Neuronal stem cell (in vitro differentiated cells): Measurements from ENCODE around the gene ISG15.
A peak's percentile ranks its signal among the peaks of the same experiment; 100 is the strongest.
"Not testable (repeated sequence)": the region's sequence is repeated elsewhere in the genome, so short reads cannot be mapped to it uniquely, and the experiment has no call there.

Source experiments
- DNase-seq: peaks from one replicate; pipeline ENCODE4 v3.0.0-alpha.2; 2013; ENCODE audit warnings: low spot score
- H2AFZ ChIP-seq: one replicate; pipeline ENCODE4 v1.6.1; 2013; ENCODE audit warnings: mild to moderate bottlenecking, low read length, inconsistent platforms
- H2AK5ac ChIP-seq: 2 replicates; pipeline ENCODE4 v1.6.1; 2013; ENCODE audit warnings: low read depth, mild to moderate bottlenecking, inconsistent platforms, low read length, moderate library complexity, mixed read lengths
- H2BK120ac ChIP-seq: 2 replicates; pipeline ENCODE4 v1.6.1; 2013; ENCODE audit warnings: low read depth, mild to moderate bottlenecking, inconsistent platforms, low read length, moderate library complexity, mixed read lengths
- H2BK12ac ChIP-seq: one replicate; pipeline ENCODE4 v1.6.1; 2013; ENCODE audit warnings: low read length, inconsistent platforms
- H2BK15ac ChIP-seq: 2 replicates; pipeline ENCODE4 v1.6.1; 2013; ENCODE audit warnings: mild to moderate bottlenecking, low read length, inconsistent platforms, mixed read lengths
- H2BK5ac ChIP-seq: one replicate; pipeline ENCODE4 v1.6.1; 2013; ENCODE audit warnings: inconsistent platforms, mild to moderate bottlenecking, low read length, moderate library complexity
- H3K14ac ChIP-seq: one replicate; pipeline ENCODE4 v1.6.1; 2013; ENCODE audit warnings: low read length, inconsistent platforms
- H3K18ac ChIP-seq: 2 replicates; pipeline ENCODE4 v1.6.1; 2013; ENCODE audit warnings: low read length, inconsistent platforms
- H3K23ac ChIP-seq: 2 replicates; pipeline ENCODE4 v1.6.1; 2013; ENCODE audit warnings: low read depth, mild to moderate bottlenecking, mixed read lengths, low read length, inconsistent platforms; ENCODE audit not compliant: poor library complexity
- H3K27ac ChIP-seq: replicated peaks from 3 replicates; pipeline ENCODE4 v1.5.1; 2013; ENCODE audit warnings: low read length, inconsistent platforms
- H3K27me3 ChIP-seq, 3 experiments: 2 replicates each; pipeline ENCODE4 v1.6.1; 2013; ENCODE audit warnings: low read length in 3 of 3, mild to moderate bottlenecking in 2 of 3, inconsistent platforms in 1 of 3, low read depth in 1 of 3, mixed read lengths in 1 of 3, moderate library complexity in 1 of 3; ENCODE audit not compliant: control insufficient read depth in 3 of 3, insufficient read depth in 3 of 3
- H3K36me3 ChIP-seq, 2 donors: replicated peaks in 1 of 2; 2 replicates each; pipeline ENCODE4 v1.6.1; 2013; ENCODE audit warnings: low read length in 2 of 2; ENCODE audit not compliant: control insufficient read depth in 2 of 2, insufficient read depth in 2 of 2
- H3K4ac ChIP-seq: 2 replicates; pipeline ENCODE4 v1.6.1; 2013; ENCODE audit warnings: inconsistent platforms, mild to moderate bottlenecking, low read length, moderate library complexity
- H3K4me1 ChIP-seq, 2 donors: 1 replicate in 1 of 2; 2 replicates in 1 of 2; pipeline ENCODE4 v1.6.1; 2013; ENCODE audit warnings: low read length in 2 of 2, low read depth in 1 of 2; ENCODE audit not compliant: control insufficient read depth in 2 of 2, insufficient read depth in 1 of 2
- H3K4me2 ChIP-seq: one replicate; pipeline ENCODE4 v1.6.1; 2013; ENCODE audit warnings: mild to moderate bottlenecking, low read length, inconsistent platforms; ENCODE audit not compliant: insufficient read depth, poor library complexity, severe bottlenecking
- H3K4me3 ChIP-seq, 2 donors: 2 replicates each; pipeline ENCODE4 v1.5.1; 2013; ENCODE audit warnings: low read length in 2 of 2, mild to moderate bottlenecking in 2 of 2, inconsistent platforms in 1 of 2, moderate library complexity in 1 of 2
- H3K79me1 ChIP-seq: one replicate; pipeline ENCODE4 v1.6.1; 2013; ENCODE audit warnings: low read depth, mild to moderate bottlenecking, inconsistent platforms, low read length, moderate library complexity
- H3K9ac ChIP-seq: one replicate; pipeline ENCODE4 v1.6.1; 2013; ENCODE audit warnings: mild to moderate bottlenecking, low read depth, low read length, inconsistent platforms; ENCODE audit not compliant: poor library complexity
- H3K9me3 ChIP-seq, 2 donors: replicated peaks in 1 of 2; 2 replicates each; pipeline versions ENCODE3 to v1.6.1; 2013; ENCODE audit warnings: low read length in 2 of 2, mild to moderate bottlenecking in 2 of 2, inconsistent platforms in 1 of 2, low read depth in 1 of 2, mixed read lengths in 1 of 2, moderate library complexity in 1 of 2; ENCODE audit not compliant: control insufficient read depth in 2 of 2, insufficient read depth in 1 of 2
- H4K8ac ChIP-seq: one replicate; pipeline ENCODE4 v1.6.1; 2013; ENCODE audit warnings: low read depth, mild to moderate bottlenecking, inconsistent platforms, low read length, moderate library complexity
- H4K91ac ChIP-seq: one replicate; pipeline ENCODE4 v1.6.1; 2013; ENCODE audit warnings: low read length, low read depth, mild to moderate bottlenecking, inconsistent platforms; ENCODE audit not compliant: poor library complexity
- WGBS, 2 donors: extraction: QIAGEN DNeasy Blood & Tissue Kit; methylation state at CpG; one replicate each; pipeline ENCODE4 v1.1.7; 2013; ENCODE audit warnings: missing lambda C conversion rate in 2 of 2, mixed read lengths in 1 of 2; ENCODE audit not compliant: insufficient read length in 2 of 2, insufficient replicate concordance in 1 of 2; ENCODE audit errors: extremely low coverage in 2 of 2; 5-methylcytosine and 5-hydroxymethylcytosine counted together

Gene ISG15

DNA sequence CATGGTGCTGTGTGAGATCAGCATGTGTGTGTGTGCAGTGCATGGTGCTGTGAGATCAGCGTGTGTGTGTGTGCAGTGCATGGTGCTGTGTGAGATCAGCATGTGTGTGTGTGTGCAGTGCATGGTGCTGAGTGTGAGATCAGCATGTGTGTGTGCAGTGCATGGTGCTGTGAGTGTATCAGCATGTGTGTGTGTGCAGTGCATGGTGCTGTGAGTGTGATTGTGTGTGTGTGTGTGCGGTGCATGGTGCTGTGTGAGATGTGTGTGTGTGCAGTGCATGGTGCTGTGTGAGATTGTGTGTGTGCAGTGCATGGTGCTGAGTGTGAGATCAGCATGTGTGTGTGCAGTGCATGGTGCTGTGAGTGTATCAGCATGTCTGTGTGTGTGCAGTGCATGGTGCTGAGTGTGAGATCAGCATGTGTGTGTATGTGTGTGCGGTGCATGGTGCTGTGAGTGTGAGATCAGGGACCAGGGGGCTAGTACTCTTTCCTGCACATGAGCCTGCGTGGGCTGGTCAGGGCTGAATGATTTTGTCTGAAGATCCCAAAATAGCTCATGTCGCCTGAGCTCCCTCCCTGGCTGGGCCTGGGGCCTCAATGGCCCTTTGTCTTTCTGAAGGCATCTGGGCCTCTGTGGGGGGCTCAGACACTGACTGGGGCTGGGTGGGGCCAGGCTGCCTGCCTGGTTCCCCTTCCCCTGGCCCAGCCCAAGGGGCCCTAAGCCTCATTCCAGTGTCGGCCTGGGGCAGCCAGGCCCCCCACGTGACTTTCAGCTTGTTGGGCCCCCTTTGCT lies 17.8 kb downstream of the ISG15 start:
- H2BK120ac ChIP-seq = peak overlapping the region; percentile 94
- peak overlapping the region; percentile 92 for H4K8ac ChIP-seq
- H3K27me3 ChIP-seq, H2AFZ ChIP-seq, DNase-seq, H3K9me3 ChIP-seq: not testable (repeated sequence)
- H2BK5ac ChIP-seq = peak overlapping the region; percentile 98
- no CpG with 5 or more reads among the region's 7 CpGs for WGBS, 2 donors
- H3K4me3 ChIP-seq = peak overlapping the region in 1 of 2 donors; percentile 69
- peak overlapping the region; percentile 96 for H2BK15ac ChIP-seq
- peak overlapping the region; percentile 94 for H3K18ac ChIP-seq
- H3K36me3 ChIP-seq = peaks cover 17 to 28% of the 10 kb centered on the region in 2 donors
- H3K14ac ChIP-seq = peak overlapping the region; percentile 98
- H3K9ac ChIP-seq = peak overlapping the region; percentile 84
- H3K27ac ChIP-seq = peak overlapping the region; percentile 78
- H3K4me2 ChIP-seq = peak overlapping the region; percentile 37
- peak overlapping the region; percentile 95 for H3K23ac ChIP-seq
- peaks cover 20 to 32% of the 10 kb centered on the region in 2 donors for H3K4me1 ChIP-seq
- peaks cover 35% of the 10 kb centered on the region for H3K79me1 ChIP-seq
- H4K91ac ChIP-seq = peak overlapping the region; percentile 95
- peak overlapping the region; percentile 84 for H3K4ac ChIP-seq
- peak overlapping the region; percentile 99 for H2BK12ac ChIP-seq
- H2AK5ac ChIP-seq = peak overlapping the region; percentile 99

DNA sequence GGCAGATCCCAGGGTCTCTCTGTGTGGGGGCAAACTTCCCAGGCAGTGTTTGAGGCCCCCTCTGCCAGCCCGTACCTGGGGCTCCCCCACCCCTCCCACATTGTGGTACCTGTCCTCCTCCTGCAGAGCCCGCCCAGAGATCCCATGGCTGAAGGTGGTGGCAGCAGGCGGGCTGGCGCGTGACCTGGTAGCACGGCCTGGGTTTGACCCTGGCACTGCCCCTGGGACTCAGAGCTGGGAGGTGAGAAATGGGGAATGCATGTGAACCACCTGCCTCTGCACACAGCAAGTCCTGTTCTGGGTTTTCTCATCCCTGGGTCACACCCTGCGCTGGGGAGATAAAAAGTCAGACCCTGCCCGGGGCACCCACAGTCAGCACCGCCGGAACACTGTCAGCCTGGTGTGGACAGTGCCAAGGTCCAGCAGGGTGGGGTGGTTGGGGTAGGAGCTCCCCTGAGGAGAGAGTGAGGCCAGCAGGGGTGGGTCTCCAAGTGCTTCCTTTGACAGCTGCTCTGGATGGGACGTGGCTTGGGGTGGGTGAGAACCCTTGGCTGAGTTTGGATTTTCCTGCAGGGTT lies 18.4 kb downstream of the ISG15 start:
- peak overlapping the region; percentile 63 for H3K14ac ChIP-seq
- H3K4me3 ChIP-seq = peak overlapping the region in 1 of 2 donors; percentile 14
- no peak overlapping the region for H4K8ac ChIP-seq
- peak overlapping the region; percentile 96 for H2BK15ac ChIP-seq
- H3K4me1 ChIP-seq = peaks cover 20 to 28% of the 10 kb centered on the region in 2 donors
- no peak for DNase-seq
- peak overlapping the region; percentile 37 for H3K4me2 ChIP-seq
- no peak overlapping the region for H4K91ac ChIP-seq
- peak overlapping the region; percentile 74 for H3K27ac ChIP-seq
- peaks cover 21 to 28% of the 10 kb centered on the region in 2 donors for H3K36me3 ChIP-seq
- peaks cover 0 to 1% of the 10 kb centered on the region in 2 donors for H3K9me3 ChIP-seq
- H2AK5ac ChIP-seq = peak overlapping the region; percentile 99
- H3K23ac ChIP-seq = peak overlapping the region; percentile 95
- H3K27me3 ChIP-seq = peaks cover 0 to 5% (median 0%) of the 10 kb centered on the region in 3 experiments
- H3K9ac ChIP-seq = peak overlapping the region; percentile 44
- WGBS, 2 donors = no CpG with 5 or more reads among the region's 11 CpGs
- H2BK5ac ChIP-seq = peak overlapping the region; percentile 98
- peak overlapping the region; percentile 37 for H3K4ac ChIP-seq
- peaks cover 33% of the 10 kb centered on the region for H3K79me1 ChIP-seq
- H2BK12ac ChIP-seq = peak overlapping the region; percentile 73
- no peak overlapping the region for H2AFZ ChIP-seq
- H3K18ac ChIP-seq = peak overlapping the region; percentile 94
- H2BK120ac ChIP-seq = peak overlapping the region; percentile 94

DNA sequence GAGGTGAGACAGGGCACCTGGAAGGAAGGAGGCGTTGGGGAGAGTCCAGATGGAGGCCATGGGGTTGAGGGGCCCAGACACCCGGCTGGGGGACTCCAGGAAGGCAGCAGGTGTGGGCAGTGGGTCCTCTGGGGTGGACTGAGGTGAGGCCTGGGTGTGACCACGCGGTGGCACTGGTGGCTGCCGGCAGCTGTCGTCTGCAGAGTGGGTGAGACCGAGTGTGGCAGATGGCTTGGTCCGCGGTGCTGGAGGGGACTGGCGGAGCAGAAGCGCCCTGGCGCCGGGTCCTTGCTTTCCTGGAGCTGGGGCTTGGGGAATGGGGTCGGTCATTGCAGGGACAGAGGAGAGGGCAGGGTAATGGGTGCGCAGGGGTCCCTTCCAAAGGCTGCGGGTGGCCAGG lies 19.1 kb downstream of the ISG15 start:
- no peak for DNase-seq
- Histone ChIP-seq H3K79me1 (peaks cover 29% of the 10 kb centered on the region), H2BK120ac (peak overlapping the region; percentile 94), H4K8ac (no peak overlapping the region), H3K4me3 (no peak overlapping the region), H3K23ac (peak overlapping the region; percentile 80), H3K36me3 (peaks cover 23 to 28% of the 10 kb centered on the region in 2 donors), H4K91ac (no peak overlapping the region), H2BK15ac (peak overlapping the region; percentile 85), H3K9ac (peak overlapping the region; percentile 60), H3K9me3 (peaks cover 0 to 1% of the 10 kb centered on the region in 2 donors), H3K18ac (peak overlapping the region; percentile 90), H2BK5ac (peak overlapping the region; percentile 98), H2AK5ac (peak overlapping the region; percentile 99), H3K4me2 (peak overlapping the region; percentile 64), H3K14ac (no peak overlapping the region), H3K27ac (peak overlapping the region; percentile 74), H3K4me1 (peaks cover 20 to 30% of the 10 kb centered on the region in 2 donors), H2AFZ (no peak overlapping the region), H2BK12ac (peak overlapping the region; percentile 84), H3K4ac (peak overlapping the region; percentile 89), H3K27me3 (peaks cover 0 to 5% (median 0%) of the 10 kb centered on the region in 3 experiments)
- no CpG with 5 or more reads among the region's 16 CpGs for WGBS, 2 donors
